Right ventricle myocardium inferior (tissue), 1 donor: Measurements from ENCODE around the gene PPM1A. TPM values are rescaled to one million over a fixed set of nuclear protein-coding genes. Genes with fewer than 3 reads are reported as not detected.

Experiments used
- ATAC-seq: fragments of 200-7000 bp; cut with Tn5 transposase; one replicate; pipeline ENCODE4 v1.9.1; 2020; ENCODE audit warnings: mild to moderate bottlenecking, moderate library complexity
- DNase-seq: peaks from one replicate; pipeline ENCODE4 v3.0.0; 2021; ENCODE audit errors: missing footprints
- intact Hi-C: fragments of 100-400 bp; cut with DNase I; formaldehyde crosslinking; loops from one replicate; pipeline ENCODE4 v1.11.0; 2022
- total RNA-seq: library from RNA; stranded (reverse); fragmentation: NEBNext Ultra II Directional; extraction: Animal tissue kit (Norgen Biotek cat#: 25700); gene quantifications from one replicate; pipeline ENCODE4 v1.2.1, GENCODE V29; 2021
- donor health status: DM: no; HTN: yes; CAD: no; lungs with severe emphysema.

Gene PPM1A
- total RNA-seq, 1 donor from 2014 or later = 119 TPM

DNA sequence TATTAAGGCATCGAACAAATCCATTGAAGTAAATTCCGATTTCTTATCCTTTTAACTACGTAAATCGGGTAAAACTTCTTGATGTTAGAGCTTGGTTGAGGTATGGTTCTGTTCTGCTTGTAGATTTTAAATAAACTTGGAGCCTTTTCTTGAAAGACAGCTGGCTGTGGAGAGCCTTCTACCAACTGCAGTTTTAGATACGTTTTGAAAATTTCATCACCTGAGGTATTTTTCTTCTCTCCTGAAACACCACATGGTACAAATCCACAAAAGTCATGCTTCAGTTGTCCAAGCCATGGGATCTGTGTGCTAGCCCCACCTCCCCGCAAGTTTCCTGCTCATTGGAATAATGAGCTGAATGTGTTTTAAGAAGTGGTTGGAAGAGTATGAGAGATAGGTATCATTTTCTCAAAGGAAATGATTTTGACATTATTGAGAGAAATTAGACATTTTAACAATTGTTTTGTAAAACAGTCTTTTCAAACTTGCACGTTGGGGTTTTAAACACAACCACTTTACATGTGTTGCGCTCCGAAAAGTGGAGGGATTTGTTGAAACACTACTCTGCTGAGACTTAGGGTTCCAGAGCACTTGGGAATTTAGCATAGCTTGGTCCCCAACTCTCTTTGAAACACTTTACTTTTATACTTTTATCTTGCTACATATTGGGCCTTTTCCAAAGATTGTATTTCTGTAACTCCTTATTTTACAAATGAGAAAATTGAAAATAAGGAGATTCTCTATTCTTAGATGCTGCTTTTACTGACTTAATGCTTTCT is 1.4 kb downstream of the PPM1A start:
- intact Hi-C loops = loop anchor here (5.0 kb wide), 2 partner anchors 52 to 77 kb away; no protein-coding TSS in a partner anchor
- DNase-seq (no peak), ATAC-seq (no peak)

- DNase-seq (no peak), ATAC-seq (no peak)
- intact Hi-C loops = loop anchor here (5.0 kb wide), 2 partner anchors 50 to 75 kb away; no protein-coding TSS in a partner anchor
These were observed 2.9 kb downstream of the PPM1A start for GRCh38 chr14:60251877-60252276.

DNA sequence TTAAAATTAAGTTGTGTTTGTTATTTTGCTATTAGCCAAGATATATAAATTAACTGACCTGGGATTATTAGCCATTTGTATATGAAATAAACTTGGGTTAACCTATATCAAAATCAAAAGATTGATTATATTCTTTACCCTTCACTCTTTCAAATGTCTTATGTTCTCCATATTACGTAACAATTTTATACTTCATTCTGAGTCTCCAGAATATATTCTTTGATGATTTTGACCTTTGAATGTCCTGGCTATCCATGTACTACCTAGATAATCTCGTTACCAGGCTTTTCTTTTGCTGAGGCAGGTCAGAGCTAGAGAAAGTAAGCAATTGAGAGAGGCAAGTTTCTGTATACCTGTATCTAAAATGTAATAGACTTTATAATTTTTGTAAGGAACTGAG is 3.6 kb downstream of the PPM1A start:
- intact Hi-C loops = loop anchor here (5.0 kb wide), 2 partner anchors 50 to 75 kb away; no protein-coding TSS in a partner anchor
- no peak for DNase-seq
- ATAC-seq = no peak

- ATAC-seq (no peak), DNase-seq (no peak)
- intact Hi-C loops = loop anchor here (5.0 kb wide), 2 partner anchors 49 to 74 kb away; no protein-coding TSS in a partner anchor
These were observed 4.6 kb downstream of the PPM1A start for GRCh38 chr14:60253649-60254048.

GRCh38 chr14:60254176-60254575 is 5.2 kb downstream of the PPM1A start:
- intact Hi-C loops = loop anchor here (5.0 kb wide), 2 partner anchors 48 to 73 kb away; no protein-coding TSS in a partner anchor
- ATAC-seq (no peak), DNase-seq (no peak)

GRCh38 chr14:60257865-60258264 is 8.8 kb downstream of the PPM1A start:
- ATAC-seq = no peak
- intact Hi-C loops = no loop called here
- DNase-seq = no peak

DNA sequence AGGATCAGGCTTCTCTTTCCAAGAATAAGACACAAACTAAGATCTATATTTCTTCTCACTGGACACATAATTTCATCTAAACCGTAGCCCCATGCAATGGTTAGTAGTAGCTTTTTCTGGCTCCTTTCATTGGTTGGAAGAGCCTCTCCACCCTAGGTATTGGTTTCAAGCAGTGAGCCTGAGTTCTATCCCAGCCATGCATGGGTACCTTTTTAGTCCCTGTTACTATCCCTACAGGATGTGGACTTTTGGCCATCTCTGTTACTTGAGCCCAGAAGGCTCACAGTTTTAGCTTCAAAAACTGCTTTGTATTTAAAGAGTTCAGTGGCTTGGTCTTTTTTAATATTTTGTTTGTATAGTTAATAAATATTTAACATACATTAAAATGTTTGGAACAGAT is 16.1 kb downstream of the PPM1A start:
- DNase-seq (no peak), ATAC-seq (no peak)
- intact Hi-C loops = no loop called here

- DNase-seq (no peak), ATAC-seq (no peak)
- intact Hi-C loops = no loop called here
These were observed 17.3 kb downstream of the PPM1A start for GRCh38 chr14:60266021-60266937.

DNA sequence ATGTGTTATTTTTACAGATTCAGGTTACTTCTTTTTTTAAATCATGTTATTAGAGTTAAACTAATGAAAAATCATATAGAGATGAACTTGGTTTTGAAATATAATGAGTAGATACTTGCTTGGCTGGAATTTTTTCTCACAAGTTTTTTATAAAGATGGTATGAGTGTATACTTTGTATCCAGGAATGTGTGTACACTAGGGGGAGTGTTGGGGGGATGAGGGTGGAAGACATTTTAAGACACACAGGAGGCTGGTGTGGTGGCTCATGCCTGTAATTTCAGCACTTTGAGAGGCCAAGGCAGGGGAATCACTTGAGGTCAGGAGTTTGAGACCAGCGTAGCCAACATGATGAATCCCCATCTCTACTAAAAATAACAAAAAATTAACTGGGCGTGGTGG is 23.2 kb downstream of the PPM1A start:
- ATAC-seq (no peak), DNase-seq (no peak)
- intact Hi-C loops = no loop called here

DNA sequence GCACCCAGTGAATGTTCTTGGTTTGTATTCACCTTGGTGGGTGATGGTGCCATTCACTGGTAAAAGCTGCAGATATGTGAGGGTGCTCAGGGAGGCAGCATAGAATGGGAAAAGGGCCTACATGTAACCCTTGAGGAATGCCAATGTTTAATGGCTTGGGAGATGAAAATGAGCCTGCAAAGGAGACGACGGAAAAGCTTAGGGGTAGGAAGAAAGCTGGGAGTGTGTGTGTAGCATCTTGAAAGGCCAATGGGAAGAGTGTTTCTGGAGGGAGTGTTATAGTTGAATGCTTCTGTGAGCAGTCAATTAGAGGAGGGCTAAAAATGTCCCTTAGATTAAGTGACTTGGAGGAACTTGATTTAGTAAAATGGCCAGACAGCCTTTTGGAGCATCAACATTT is 24.9 kb downstream of the PPM1A start:
- no peak for ATAC-seq
- intact Hi-C loops = no loop called here

DNA sequence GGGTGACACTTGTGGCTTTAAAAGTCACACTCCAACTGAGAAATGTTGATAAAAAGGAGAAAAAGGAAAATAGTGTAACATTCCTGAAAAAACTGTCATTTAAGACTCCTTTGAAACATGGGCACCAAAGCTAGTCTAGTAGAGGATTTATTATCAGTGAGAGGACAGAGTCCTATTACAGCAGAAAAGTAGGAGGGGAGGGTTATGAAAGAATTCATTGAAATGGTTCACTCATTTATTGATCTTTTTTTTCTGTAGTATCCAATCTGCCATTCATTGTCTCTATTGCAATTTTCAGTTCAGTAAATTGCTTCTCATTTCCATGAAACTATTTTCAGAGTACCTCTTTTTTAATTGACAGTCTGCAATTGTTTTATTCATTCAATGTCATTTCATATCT is 25.4 kb downstream of the PPM1A start:
- ATAC-seq = no peak

More for the DNA sequence above, 24.9 kb downstream of the PPM1A start:
- DNase-seq = no peak

DNA sequence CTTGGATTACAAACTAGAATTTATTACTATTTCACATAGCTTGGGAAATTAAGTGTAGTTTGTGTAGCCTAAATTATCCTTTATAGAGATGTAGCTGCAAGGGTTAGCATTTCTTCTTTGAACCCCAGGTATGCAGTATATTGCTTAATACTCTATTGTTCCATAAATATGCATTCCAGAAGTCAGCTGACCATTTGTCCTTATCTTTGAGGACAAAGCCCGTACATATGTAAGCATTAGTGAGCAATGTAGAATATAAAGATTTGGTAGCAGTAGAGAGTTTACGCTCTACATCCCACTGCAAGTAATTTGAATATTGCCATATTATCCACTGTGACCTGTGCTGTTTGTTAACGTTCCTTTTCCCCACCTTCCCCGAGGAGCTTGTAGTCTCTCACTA is 26.9 kb downstream of the PPM1A start:
- DNase-seq (no peak), ATAC-seq (no peak)
- intact Hi-C loops = no loop called here

More for the DNA sequence above, 25.4 kb downstream of the PPM1A start:
- intact Hi-C loops = no loop called here
- no peak for DNase-seq

DNA sequence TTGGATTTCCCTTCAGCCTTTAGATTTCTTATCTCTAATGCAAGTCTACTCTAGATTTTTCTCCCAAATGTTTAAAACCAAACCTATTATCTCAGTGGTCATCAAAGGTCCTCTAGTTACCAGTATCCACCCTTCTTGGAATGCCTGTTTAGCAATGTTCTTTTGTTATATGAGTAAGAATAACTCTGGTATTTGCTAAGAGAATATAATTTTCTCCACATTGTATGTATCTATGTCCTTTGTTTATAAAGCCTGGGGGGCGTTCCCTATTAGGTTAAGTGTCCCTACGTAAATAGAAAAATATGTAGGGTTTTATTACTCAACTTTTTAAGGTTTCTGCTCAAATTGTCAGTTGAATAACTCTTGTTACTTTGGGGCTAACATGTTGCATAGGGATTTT is 27.3 kb downstream of the PPM1A start:
- ATAC-seq = no peak

GRCh38 chr14:60277605-60278190 is 28.7 kb downstream of the PPM1A start:
- no peak for ATAC-seq
- DNase-seq = no peak
- intact Hi-C loops = no loop called here

More for the DNA sequence above, 27.3 kb downstream of the PPM1A start:
- intact Hi-C loops = no loop called here
- no peak for DNase-seq

DNA sequence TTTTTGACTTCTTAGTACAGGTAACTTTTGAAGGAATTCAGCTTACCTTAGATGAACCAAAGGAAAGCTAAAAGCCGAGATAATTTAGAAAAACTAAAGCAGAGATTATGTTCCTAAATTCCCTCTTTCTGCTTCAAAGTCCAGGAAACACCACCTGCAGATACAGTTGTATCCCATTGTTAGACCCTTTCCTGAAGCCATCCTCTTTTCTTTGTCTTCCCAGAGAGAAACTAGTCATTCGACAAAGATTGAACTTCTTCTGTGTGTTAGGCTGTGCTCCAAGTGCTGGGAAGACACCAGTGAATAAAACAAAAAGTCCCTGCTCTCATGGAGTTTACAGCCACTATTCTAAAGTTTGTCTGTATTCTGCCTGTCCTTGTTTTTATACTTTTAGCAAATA is 29.3 kb downstream of the PPM1A start:
- no peak for ATAC-seq
- no peak for DNase-seq
- intact Hi-C loops = no loop called here

DNA sequence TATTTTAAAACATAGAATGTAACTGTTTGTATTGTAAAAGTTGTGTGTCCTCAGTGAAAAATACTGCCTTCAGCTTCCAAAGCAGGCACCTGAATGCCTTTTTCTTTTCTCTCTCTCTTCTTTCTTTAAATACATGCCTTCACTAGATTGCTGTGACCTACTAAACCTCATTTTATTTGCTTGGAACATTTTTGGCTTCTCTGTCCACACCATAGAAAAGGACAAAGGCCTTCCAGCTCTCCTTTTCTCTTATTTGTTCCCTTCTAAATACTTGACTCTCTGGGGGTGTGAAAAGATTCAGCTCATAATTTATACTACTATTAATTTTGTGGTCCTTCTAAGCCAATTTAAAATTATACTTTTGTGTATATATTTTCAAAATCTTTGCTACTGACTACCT is 38.4 kb downstream of the PPM1A start:
- DNase-seq (no peak), ATAC-seq (no peak)
- intact Hi-C loops = no loop called here

GRCh38 chr14:60288279-60288678 is 39.3 kb downstream of the PPM1A start:
- intact Hi-C loops = no loop called here
- DNase-seq (no peak), ATAC-seq (no peak)

DNA sequence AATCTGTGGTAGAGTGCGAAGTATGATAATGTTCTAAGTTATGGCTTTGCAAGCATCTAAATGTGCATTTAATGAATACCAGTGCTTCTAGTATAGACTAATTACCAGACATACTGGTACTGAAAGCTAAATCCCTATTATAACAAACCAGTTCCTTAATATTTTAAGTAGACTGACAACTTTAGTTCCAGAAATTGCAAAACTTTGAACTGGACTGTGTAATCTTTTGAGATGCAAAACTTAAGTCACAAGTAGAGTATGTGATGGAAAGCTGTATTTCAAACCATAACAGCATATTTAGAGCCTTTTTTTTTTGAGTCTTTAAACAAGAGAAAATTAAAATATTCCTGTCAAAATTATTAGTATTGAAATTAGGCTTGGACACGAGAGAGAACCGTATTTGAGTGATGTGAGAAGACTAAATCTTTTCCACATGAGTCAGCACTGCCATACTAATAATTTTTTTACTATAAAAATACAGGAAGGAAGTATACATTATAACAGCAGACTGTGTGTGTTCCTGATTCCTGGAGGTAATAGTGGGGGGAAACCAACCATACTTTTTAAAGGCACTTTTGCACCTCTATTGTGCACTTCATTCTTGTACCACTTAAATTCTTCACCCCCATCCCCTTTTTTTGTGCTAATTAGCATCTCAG is 45.5 kb downstream of the PPM1A start:
- intact Hi-C loops = no loop called here
- ATAC-seq = no peak
- DNase-seq = no peak

DNA sequence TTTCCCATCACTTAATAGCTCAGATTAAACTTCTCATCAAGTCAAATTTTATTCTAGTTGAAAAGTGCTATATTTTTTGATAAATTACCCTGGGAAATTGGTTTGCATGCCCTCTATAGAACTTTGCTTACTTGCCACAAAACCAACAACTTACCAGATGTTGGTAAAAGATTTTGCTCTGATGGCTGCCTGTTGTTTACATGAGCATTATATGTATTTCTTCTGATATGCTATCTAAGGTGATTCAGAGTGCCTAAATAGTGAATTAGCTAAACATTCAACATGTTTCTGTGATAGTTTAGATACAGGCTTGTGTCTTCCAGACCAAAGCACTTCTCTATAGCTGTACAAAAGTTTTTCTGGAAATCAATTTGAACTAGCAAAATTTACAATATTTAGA is 51.0 kb downstream of the PPM1A start:
- intact Hi-C loops = loop anchor here (5.0 to 10.0 kb wide), 2 partner anchors 48 to 85 kb away; no protein-coding TSS in a partner anchor
- DNase-seq (no peak), ATAC-seq (no peak)
